HepG2 (cell line): ENCODE data around the gene NYAP2. TPM values are rescaled to one million over a fixed set of nuclear protein-coding genes. Genes with fewer than 3 reads are reported as not detected.

ENCODE experiments used
- ATAC-seq: fragments of 200-7000 bp; cut with Tn5 transposase; 3 replicates; pipeline ENCODE4 v1.9.1; 2020; ENCODE audit warnings: mild to moderate bottlenecking, moderate library complexity
- BruUV-seq: library from RNA; stranded (reverse); fragments of 400-500 nt; replicated peaks from 2 replicates; lab custom pipeline; 2021; lab: Mats Ljungman, UMichigan
- CTCF ChIA-PET: fragments of 300-600 bp; formaldehyde crosslinking; extraction: SDS; loops from one replicate; lab custom pipeline; 2021; ENCODE audit warnings: low total read pairs, inconsistent platforms, low intra/inter-chr PET ratio; lab: Yijun Ruan, JAX
- POLR2A ChIA-PET: fragments of 350-600 bp; sonication (Branson Sonifier 250); formaldehyde crosslinking; loops from one replicate; lab custom pipeline; 2020; ENCODE audit warnings: antibody characterized with exemption, inconsistent platforms; lab: Yijun Ruan, JAX
- DNase-seq: peaks from one replicate; pipeline ENCODE4 v3.0.0-alpha.2; 2015; ENCODE audit warnings: low spot score
- FAIRE-seq: peaks from 3 replicates; lab custom pipeline; 2011; peaks lifted over from hg19 to GRCh38; lab: Jason Lieb, UNC
- H2AFZ ChIP-seq: one replicate; pipeline ENCODE4 v1.6.1; 2011; ENCODE audit warnings: low read length, inconsistent platforms
- H3K27ac ChIP-seq: fragments of 300-600 bp; 3 replicates; pipeline ENCODE4 v1.8.0; 2011; ENCODE audit warnings: mixed run types, mild to moderate bottlenecking, mixed read lengths, low read length, inconsistent platforms; ENCODE audit not compliant: insufficient read depth; ENCODE audit errors: extremely low read length
- H3K27me3 ChIP-seq, 2 experiments: fragments of 200-600 bp in 1 of 2; 2 replicates in 1 of 2; 3 replicates in 1 of 2; pipeline versions ENCODE4 v1.6.0 to v1.8.0; 2011; ENCODE audit warnings: low read length in 2 of 2, mild to moderate bottlenecking in 2 of 2, moderate library complexity in 2 of 2, inconsistent platforms in 1 of 2; ENCODE audit not compliant: insufficient read depth in 2 of 2, control insufficient read depth in 1 of 2
- H3K36me3 ChIP-seq, 2 experiments: fragments of 200-600 bp in 1 of 2; replicated peaks in 1 of 2; 2 replicates in 1 of 2; 3 replicates in 1 of 2; pipeline versions ENCODE4 v1.5.1 to v1.8.0; 2011; ENCODE audit warnings: low read length in 2 of 2, inconsistent platforms in 1 of 2; ENCODE audit not compliant: insufficient read depth in 2 of 2, control insufficient read depth in 1 of 2
- H3K4me1 ChIP-seq: 2 replicates; pipeline ENCODE4 v1.5.1; 2012; ENCODE audit warnings: low read length, inconsistent platforms; ENCODE audit not compliant: insufficient read depth
- H3K4me2 ChIP-seq: 2 replicates; pipeline ENCODE4 v1.6.0; 2011; ENCODE audit warnings: low read depth, low read length, inconsistent platforms
- H3K4me3 ChIP-seq, 3 experiments: fragments of 200-600 bp in 1 of 3; sonication (generic), shearing (Covaris generic) in 1 of 3; replicated peaks in 1 of 3; 2 replicates each; pipeline ENCODE4 v1.5.1; 2011 to 2016; ENCODE audit warnings: low read length in 3 of 3, inconsistent platforms in 2 of 3, low read depth in 2 of 3, mild to moderate bottlenecking in 2 of 3, control low read depth in 1 of 3, mixed read lengths in 1 of 3; ENCODE audit not compliant: insufficient read depth in 1 of 3
- H3K79me2 ChIP-seq: one replicate; pipeline ENCODE4 v1.6.1; 2011; ENCODE audit warnings: low read length, inconsistent platforms; ENCODE audit not compliant: insufficient read depth
- H3K9ac ChIP-seq: 2 replicates; pipeline ENCODE4 v1.6.0; 2011; ENCODE audit warnings: mild to moderate bottlenecking, low read depth, low read length, inconsistent platforms; ENCODE audit not compliant: insufficient read depth
- H3K9me3 ChIP-seq: 2 replicates; pipeline ENCODE4 v1.5.1; 2012; ENCODE audit warnings: mild to moderate bottlenecking, low read length
- H4K20me1 ChIP-seq: 2 replicates; pipeline ENCODE4 v1.6.0; 2011; ENCODE audit warnings: inconsistent platforms, mild to moderate bottlenecking, low read length, moderate library complexity; ENCODE audit not compliant: insufficient read depth
- FOSL2 ChIP-seq: sonication (generic); formaldehyde crosslinking; IDR thresholded peaks from 2 replicates; pipeline ENCODE4 v1.4.0; 2020; ENCODE audit warnings: missing genetic modification reagents
- HINFP ChIP-seq: sonication (generic); formaldehyde crosslinking; IDR thresholded peaks from 2 replicates; pipeline ENCODE4 v1.4.0; 2020; ENCODE audit warnings: low read depth, mild to moderate bottlenecking, missing genetic modification reagents
- SIX4 ChIP-seq: sonication (generic); formaldehyde crosslinking; IDR thresholded peaks from 2 replicates; pipeline ENCODE4 v1.4.0; 2020; ENCODE audit warnings: missing genetic modification reagents
- ZBTB7A ChIP-seq: sonication (generic); formaldehyde crosslinking; IDR thresholded peaks from 2 replicates; pipeline ENCODE4 v1.8.0; 2022; ENCODE audit warnings: mild to moderate bottlenecking, missing genetic modification reagents
- ZSCAN31 ChIP-seq: sonication (generic); formaldehyde crosslinking; IDR thresholded peaks from 2 replicates; pipeline ENCODE4 v1.5.0; 2020; ENCODE audit warnings: low read depth, mild to moderate bottlenecking, missing genetic modification reagents
- WGBS: methylation state at CpG from one replicate; pipeline ENCODE4 v1.1.6; 2017; ENCODE audit warnings: low lambda C conversion rate; 5-methylcytosine and 5-hydroxymethylcytosine counted together
- in situ Hi-C: cut with HindIII; loops from 2 replicates; pipeline ENCODE4 v1.10.0; 2017; ENCODE audit warnings: low pct_unique_long_range_greater_than_20kb; ENCODE audit not compliant: extremely low pct_ligation_motif_present
- intact Hi-C: fragments of 100-400 bp; cut with micrococcal nuclease; formaldehyde crosslinking; loops from one replicate; pipeline ENCODE4 v1.10.0; 2022; ENCODE audit not compliant: unreplicated experiment
- polyA plus RNA-seq, 8 experiments: library from polyadenylated mRNA; depleted of rRNA in 3 of 8; stranded (reverse) in 7 of 8; unstranded in 1 of 8; fragments of >200 nt; fragmentation: Illumina TruSeq in 4 of 8; extraction: Trizol in 4 of 8; gene quantifications; 2 replicates each; pipeline versions ENCODE4 v1.2.1 to v1.2.3, GENCODE V29; 2011 to 2016; ENCODE audit warnings: low read depth in 4 of 8, missing spikeins in 1 of 8, mixed read lengths in 1 of 8; ENCODE audit not compliant: insufficient read depth in 1 of 8
- total RNA-seq, 5 experiments: library from RNA; depleted of rRNA; stranded (reverse); fragments of >200 nt; fragmentation: Illumina TruSeq; extraction: Trizol; gene quantifications; 2 replicates each; pipeline ENCODE4 v1.2.3, GENCODE V29; 2016; ENCODE audit warnings: low read depth in 1 of 5
- TF ChIP-seq, protein P1 (sequence below): sonication (generic); formaldehyde crosslinking; IDR thresholded peaks from 2 replicates; pipeline ENCODE4 v1.4.0; 2020; ENCODE audit warnings: mild to moderate bottlenecking, missing genetic modification reagents
- TF ChIP-seq, protein P2 (sequence below): sonication (generic); formaldehyde crosslinking; IDR thresholded peaks from 2 replicates; pipeline ENCODE4 v1.4.0; 2020; ENCODE audit warnings: mild to moderate bottlenecking, missing genetic modification reagents
- TF ChIP-seq, protein P3 (sequence below): sonication (generic); formaldehyde crosslinking; IDR thresholded peaks from 2 replicates; pipeline ENCODE4 v1.8.0; 2022; ENCODE audit warnings: mild to moderate bottlenecking, missing genetic modification reagents, moderate library complexity

Gene NYAP2
- total and polyA plus RNA-seq, 2 of the 13 experiments (the other 11 are each of a cell fraction or from before 2014, with no cell fraction given): not detected

DNA sequence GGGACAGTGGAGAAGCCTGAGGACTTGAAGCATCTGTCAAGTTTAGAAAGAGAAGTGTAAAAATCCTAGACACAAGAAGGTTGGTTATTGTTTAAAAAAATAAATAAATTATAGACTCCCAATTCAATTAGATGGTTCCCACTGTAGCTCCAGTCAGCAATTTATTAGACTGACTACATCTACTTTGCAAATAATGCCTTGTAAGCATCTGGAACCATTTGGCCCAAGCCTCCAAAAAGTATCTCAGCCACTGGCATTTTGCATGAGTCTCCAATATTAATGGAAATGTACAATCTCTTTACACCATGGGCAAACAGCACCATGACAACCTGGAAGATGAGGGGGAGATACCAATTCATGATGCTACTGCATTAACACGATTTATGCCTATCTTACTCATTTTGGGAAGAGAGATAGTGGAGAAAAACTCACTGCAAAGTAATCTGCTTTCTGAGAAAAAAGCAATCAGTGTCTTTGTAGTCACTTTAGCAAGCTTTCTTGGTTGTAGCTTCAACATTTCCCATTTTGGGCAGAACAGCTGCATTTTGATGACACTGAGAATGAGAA, 2.8 kb downstream of the NYAP2 start (continued):
- TF ChIP-seq HINFP (CRISPR knock-in tag) (no peak), ZSCAN31 (CRISPR knock-in tag) (no peak)
- TF ChIP-seq, protein P1, sequence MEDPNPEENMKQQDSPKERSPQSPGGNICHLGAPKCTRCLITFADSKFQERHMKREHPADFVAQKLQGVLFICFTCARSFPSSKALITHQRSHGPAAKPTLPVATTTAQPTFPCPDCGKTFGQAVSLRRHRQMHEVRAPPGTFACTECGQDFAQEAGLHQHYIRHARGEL (CRISPR knock-in tag): no peak

- Histone ChIP-seq H4K20me1 (no peaks in the 10 kb centered on the region), H3K27ac (no peak overlapping the region), H3K4me3 (no peak overlapping the region), H3K4me2 (no peak overlapping the region), H3K79me2 (no peaks in the 10 kb centered on the region), H3K9ac (no peak overlapping the region), H3K4me1 (no peaks in the 10 kb centered on the region), H3K9me3 (no peaks in the 10 kb centered on the region), H3K36me3 (no peaks in the 10 kb centered on the region), H2AFZ (no peak overlapping the region), H3K27me3 (no peaks in the 10 kb centered on the region)
- in situ Hi-C loops: no loop called here
- intact Hi-C loops: no loop called here
- TF ChIP-seq SIX4 (CRISPR knock-in tag) (no peak), FOSL2 (CRISPR knock-in tag) (no peak), ZBTB7A (CRISPR knock-in tag) (no peak)
- TF ChIP-seq, protein P2, sequence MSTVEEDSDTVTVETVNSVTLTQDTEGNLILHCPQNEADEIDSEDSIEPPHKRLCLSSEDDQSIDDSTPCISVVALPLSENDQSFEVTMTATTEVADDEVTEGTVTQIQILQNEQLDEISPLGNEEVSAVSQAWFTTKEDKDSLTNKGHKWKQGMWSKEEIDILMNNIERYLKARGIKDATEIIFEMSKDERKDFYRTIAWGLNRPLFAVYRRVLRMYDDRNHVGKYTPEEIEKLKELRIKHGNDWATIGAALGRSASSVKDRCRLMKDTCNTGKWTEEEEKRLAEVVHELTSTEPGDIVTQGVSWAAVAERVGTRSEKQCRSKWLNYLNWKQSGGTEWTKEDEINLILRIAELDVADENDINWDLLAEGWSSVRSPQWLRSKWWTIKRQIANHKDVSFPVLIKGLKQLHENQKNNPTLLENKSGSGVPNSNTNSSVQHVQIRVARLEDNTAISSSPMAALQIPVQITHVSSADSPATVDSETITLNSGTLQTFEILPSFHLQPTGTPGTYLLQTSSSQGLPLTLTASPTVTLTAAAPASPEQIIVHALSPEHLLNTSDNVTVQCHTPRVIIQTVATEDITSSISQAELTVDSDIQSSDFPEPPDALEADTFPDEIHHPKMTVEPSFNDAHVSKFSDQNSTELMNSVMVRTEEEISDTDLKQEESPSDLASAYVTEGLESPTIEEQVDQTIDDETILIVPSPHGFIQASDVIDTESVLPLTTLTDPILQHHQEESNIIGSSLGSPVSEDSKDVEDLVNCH: no peak
- TF ChIP-seq, protein P3, sequence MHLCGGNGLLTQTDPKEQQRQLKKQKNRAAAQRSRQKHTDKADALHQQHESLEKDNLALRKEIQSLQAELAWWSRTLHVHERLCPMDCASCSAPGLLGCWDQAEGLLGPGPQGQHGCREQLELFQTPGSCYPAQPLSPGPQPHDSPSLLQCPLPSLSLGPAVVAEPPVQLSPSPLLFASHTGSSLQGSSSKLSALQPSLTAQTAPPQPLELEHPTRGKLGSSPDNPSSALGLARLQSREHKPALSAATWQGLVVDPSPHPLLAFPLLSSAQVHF: no peak
- ChIA-PET POLR2A (no interaction called here), CTCF (no interaction called here)
- BruUV-seq: no TSS peak
- 9% methylated on average over 3 of the region's 3 CpGs for WGBS
- DNase-seq: no peak
- FAIRE-seq: no peak
- ATAC-seq: no peak
Observed at GRCh38 chr2:225411452-225411851, 11.9 kb downstream of the NYAP2 start.
